Smooth muscle cell (in vitro differentiated cells): ENCODE data around the gene FHAD1. TPM values are rescaled to one million over a fixed set of nuclear protein-coding genes. Genes with fewer than 3 reads are reported as not detected.

Experiments used
- DNase-seq: peaks from one replicate; lab custom pipeline; 2025; ENCODE audit not compliant: unreplicated experiment; lab: John Stamatoyannopoulos, UW
- H2AFZ ChIP-seq: fragments of 200-600 bp; sonication (generic); 2 replicates; pipeline ENCODE4 v1.6.0; 2016; ENCODE audit warnings: antibody characterized with exemption, low read depth, mild to moderate bottlenecking
- H3F3A ChIP-seq: fragments of 200-600 bp; sonication (generic); 2 replicates; pipeline ENCODE4 v1.6.0; 2017; ENCODE audit warnings: antibody characterized with exemption, low read depth
- H3K27ac ChIP-seq: fragments of 200-600 bp; sonication (generic); 2 replicates; pipeline ENCODE4 v1.5.1; 2016; ENCODE audit warnings: low read depth, mild to moderate bottlenecking
- H3K27me3 ChIP-seq: fragments of 200-600 bp; sonication (generic); 2 replicates; pipeline ENCODE4 v1.6.1; 2016; ENCODE audit warnings: low read depth, mild to moderate bottlenecking
- H3K36me3 ChIP-seq: fragments of 200-600 bp; sonication (generic); 2 replicates; pipeline ENCODE4 v1.5.1; 2016; ENCODE audit warnings: low read depth
- H3K4me1 ChIP-seq: fragments of 200-600 bp; sonication (generic); 2 replicates; pipeline ENCODE4 v1.5.1; 2016; ENCODE audit warnings: low read depth
- H3K4me2 ChIP-seq: fragments of 200-600 bp; sonication (generic); 2 replicates; pipeline ENCODE4 v1.6.0; 2016; ENCODE audit warnings: mild to moderate bottlenecking
- H3K4me3 ChIP-seq: fragments of 200-600 bp; sonication (generic); 2 replicates; pipeline ENCODE4 v1.5.1; 2016; ENCODE audit warnings: mild to moderate bottlenecking
- H3K79me2 ChIP-seq: fragments of 200-600 bp; sonication (generic); 2 replicates; pipeline ENCODE4 v1.6.0; 2016; ENCODE audit warnings: low read depth, mild to moderate bottlenecking
- H3K9ac ChIP-seq: fragments of 200-600 bp; sonication (generic); 2 replicates; pipeline ENCODE4 v1.6.0; 2016; ENCODE audit warnings: low read depth
- H3K9me3 ChIP-seq: fragments of 200-600 bp; sonication (generic); replicated peaks from 2 replicates; pipeline ENCODE4 v1.5.1; 2016; ENCODE audit warnings: low read depth
- H4K20me1 ChIP-seq: fragments of 200-600 bp; sonication (generic); 2 replicates; pipeline ENCODE4 v1.6.0; 2016; ENCODE audit warnings: low read depth
- CTCF ChIP-seq: fragments of 200-600 bp; sonication (generic); IDR thresholded peaks from 2 replicates; pipeline ENCODE4 v1.5.1; 2017; ENCODE audit warnings: borderline replicate concordance, mild to moderate bottlenecking, antibody characterized with exemption; ENCODE audit not compliant: insufficient read depth, poor library complexity, severe bottlenecking
- WGBS: methylation state at CpG from one replicate; pipeline ENCODE4 v1.1.7; 2016; ENCODE audit warnings: low lambda C conversion rate; 5-methylcytosine and 5-hydroxymethylcytosine counted together
- polyA plus RNA-seq: library from polyadenylated mRNA; unstranded; fragments of >200 nt; fragmentation: Nextera tagmentation; extraction: Ambion mirVana; gene quantifications from 2 replicates; pipeline ENCODE4 v1.2.1, GENCODE V29; 2016
- total RNA-seq: library from RNA; depleted of rRNA; stranded (reverse); fragments of >200 nt; gene quantifications from 2 replicates; pipeline ENCODE4 v1.2.3, GENCODE V29; 2014

FHAD1 gene
- total and polyA plus RNA-seq, 2 experiments from 2014 or later, result 0.33 TPM; not detected in 1

- H3K36me3 ChIP-seq, result no peaks in the 10 kb centered on the region
- H3K4me2 ChIP-seq, result no peak overlapping the region
- no peak overlapping the region for H2AFZ ChIP-seq
- no peak for DNase-seq
- H3K27ac ChIP-seq, result no peak overlapping the region
- H4K20me1 ChIP-seq, result no peaks in the 10 kb centered on the region
- no peaks in the 10 kb centered on the region for H3K9me3 ChIP-seq
- no peak overlapping the region for H3K4me3 ChIP-seq
- no peak overlapping the region for H3K9ac ChIP-seq
- H3K4me1 ChIP-seq, result no peaks in the 10 kb centered on the region
- TF ChIP-seq CTCF, result no peak
- no peaks in the 10 kb centered on the region for H3F3A ChIP-seq
- no peaks in the 10 kb centered on the region for H3K27me3 ChIP-seq
- no peaks in the 10 kb centered on the region for H3K79me2 ChIP-seq
Observed at GRCh38 chr1:15233689-15234088, 13.3 kb upstream of the FHAD1 start.

DNA sequence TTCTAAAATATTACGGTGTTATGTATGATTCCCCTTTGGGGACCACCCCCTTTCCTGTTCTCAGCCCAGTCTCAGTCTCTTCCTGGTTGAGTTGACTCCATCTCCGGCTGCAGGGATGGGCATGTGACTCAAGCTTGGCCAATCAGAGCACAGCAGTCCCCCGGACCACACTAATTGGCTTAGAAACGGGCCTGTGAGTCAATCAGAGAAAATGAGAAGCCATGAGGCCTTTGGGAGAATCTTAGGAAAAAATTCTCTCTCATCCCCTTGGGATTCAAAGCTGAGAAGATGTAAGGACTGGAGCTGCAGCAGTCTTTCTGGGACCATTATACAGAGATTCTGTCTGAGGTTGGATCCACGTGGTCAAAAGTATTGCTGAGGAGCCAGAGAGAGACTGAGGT, 10.7 kb upstream of the FHAD1 start:
- Histone ChIP-seq H4K20me1 (no peaks in the 10 kb centered on the region), H2AFZ (no peak overlapping the region), H3K4me2 (no peak overlapping the region), H3K36me3 (no peaks in the 10 kb centered on the region), H3K4me3 (no peak overlapping the region), H3K27me3 (no peaks in the 10 kb centered on the region), H3K9ac (no peak overlapping the region), H3K79me2 (no peaks in the 10 kb centered on the region), H3K4me1 (no peaks in the 10 kb centered on the region), H3K9me3 (no peaks in the 10 kb centered on the region), H3F3A (no peaks in the 10 kb centered on the region), H3K27ac (no peak overlapping the region)
- 82% methylated on average over 5 of the region's 5 CpGs for WGBS
- no peak for TF ChIP-seq CTCF
- no peak for DNase-seq

- Histone ChIP-seq H2AFZ (no peak overlapping the region), H4K20me1 (no peaks in the 10 kb centered on the region), H3K4me3 (no peak overlapping the region), H3K27ac (no peak overlapping the region), H3K4me1 (no peaks in the 10 kb centered on the region), H3K27me3 (no peaks in the 10 kb centered on the region), H3K79me2 (no peaks in the 10 kb centered on the region), H3K36me3 (no peaks in the 10 kb centered on the region), H3F3A (no peaks in the 10 kb centered on the region), H3K9ac (no peak overlapping the region), H3K9me3 (no peaks in the 10 kb centered on the region), H3K4me2 (no peak overlapping the region)
- no peak for DNase-seq
- WGBS, result 80% methylated on average over 9 of the region's 9 CpGs
- no peak for TF ChIP-seq CTCF
Observed at GRCh38 chr1:15236746-15237145, 10.3 kb upstream of the FHAD1 start.

DNA sequence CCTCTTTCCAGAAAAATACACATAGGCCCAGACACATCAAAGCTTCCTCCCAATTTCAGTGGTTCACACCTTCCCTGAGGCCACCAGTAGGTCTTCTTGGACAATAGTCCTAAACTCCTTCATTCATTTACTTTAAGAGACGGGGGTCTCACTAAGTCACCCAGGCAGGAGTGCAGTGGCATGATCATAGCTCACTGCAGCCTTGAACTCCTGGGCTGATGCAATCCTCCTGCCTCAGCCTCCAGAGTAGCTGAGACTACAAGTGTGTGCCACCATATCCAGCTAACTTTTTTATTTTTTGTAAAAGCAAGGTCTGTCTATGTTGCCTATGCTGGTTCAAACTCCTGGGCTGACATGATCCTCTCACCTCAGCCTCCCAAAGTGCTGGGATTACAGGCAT, 8.2 kb upstream of the FHAD1 start:
- Histone ChIP-seq H3K79me2 (no peaks in the 10 kb centered on the region), H2AFZ (no peak overlapping the region), H3K4me2 (no peak overlapping the region), H3K27ac (no peak overlapping the region), H3K9ac (no peak overlapping the region), H3F3A (peaks cover 4% of the 10 kb centered on the region), H4K20me1 (no peaks in the 10 kb centered on the region), H3K4me3 (no peak overlapping the region), H3K36me3 (no peaks in the 10 kb centered on the region), H3K9me3 (no peaks in the 10 kb centered on the region), H3K27me3 (no peaks in the 10 kb centered on the region), H3K4me1 (no peaks in the 10 kb centered on the region)
- no peak for TF ChIP-seq CTCF
- DNase-seq, result no peak
- 88% methylated on average over 1 of the region's 1 CpG for WGBS
